LoVo (cell line): ENCODE results near the gene OAF.
"Not testable (repeated sequence)": the region's sequence is repeated elsewhere in the genome, so short reads cannot be mapped to it uniquely, and the experiment has no call there.

ENCODE experiments used
- DNase-seq: peaks from one replicate; pipeline ENCODE4 v3.0.0-alpha.2; 2016; ENCODE audit warnings: low spot score

The OAF gene

GRCh38 chr11:120241277-120241676 lies 30.4 kb downstream of the OAF start:
- no peak for DNase-seq

DNA sequence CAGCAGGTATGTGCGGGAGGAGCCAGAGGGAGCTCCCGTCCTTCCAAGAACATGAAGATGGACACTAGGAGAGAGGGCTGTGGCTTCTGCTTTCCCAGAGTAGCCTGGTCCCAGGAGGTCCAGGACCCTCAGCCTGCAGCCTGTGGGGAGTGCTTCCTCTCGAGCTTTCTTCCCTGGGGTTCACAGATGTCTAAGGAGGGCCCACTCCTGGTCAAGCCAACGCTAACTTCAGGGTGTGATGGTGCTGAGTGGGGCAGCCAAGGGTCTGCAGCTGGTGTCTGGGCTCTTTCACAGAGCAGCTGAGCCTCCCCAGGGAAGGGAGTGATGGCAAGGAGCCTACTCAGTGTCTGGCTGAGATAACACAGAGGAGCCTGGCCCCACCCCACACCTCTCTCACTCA lies 32.4 kb downstream of the OAF start:
- DNase-seq: no peak

GRCh38 chr11:120244476-120245365 lies 33.9 kb downstream of the OAF start:
- DNase-seq: no peak

GRCh38 chr11:120245434-120245833 lies 34.6 kb downstream of the OAF start:
- no peak for DNase-seq

DNA sequence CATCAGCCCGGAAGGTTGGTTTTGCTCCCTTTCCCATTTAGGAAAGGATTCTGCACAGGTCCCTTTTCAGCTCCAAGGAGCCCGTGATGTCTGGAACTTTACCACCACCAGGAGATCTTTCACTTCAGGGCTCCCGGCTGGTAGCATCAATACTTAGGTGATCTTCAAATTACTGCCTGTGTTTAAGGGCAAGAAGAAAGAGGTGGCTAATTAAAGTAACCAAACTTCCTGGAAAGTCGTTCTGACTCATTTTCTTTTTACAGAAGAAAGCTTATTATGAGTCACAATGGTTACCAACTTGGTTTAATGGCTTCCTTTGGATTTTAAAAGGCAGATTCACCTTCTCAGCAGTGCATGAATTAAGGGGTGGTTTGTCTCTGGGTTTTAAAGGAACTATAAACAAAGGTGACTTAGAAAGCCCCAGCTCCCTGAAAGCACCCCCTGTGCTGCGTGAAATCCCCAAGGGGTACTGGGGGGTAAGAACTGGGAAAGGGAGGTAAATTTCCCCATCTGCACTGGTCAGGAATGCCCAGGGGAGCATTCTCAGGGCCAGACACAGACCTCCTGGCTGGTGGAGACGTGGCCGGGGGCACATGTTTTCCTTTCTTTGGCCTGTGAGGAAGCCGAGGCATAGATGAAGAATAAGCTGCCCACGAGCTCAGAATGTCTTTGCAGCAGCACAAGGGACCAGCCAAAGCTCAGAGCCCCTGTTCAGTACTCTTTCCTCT lies 37.9 kb downstream of the OAF start:
- peak; percentile 76 for DNase-seq

GRCh38 chr11:120249279-120250262 lies 38.7 kb downstream of the OAF start:
- no peak for DNase-seq

DNA sequence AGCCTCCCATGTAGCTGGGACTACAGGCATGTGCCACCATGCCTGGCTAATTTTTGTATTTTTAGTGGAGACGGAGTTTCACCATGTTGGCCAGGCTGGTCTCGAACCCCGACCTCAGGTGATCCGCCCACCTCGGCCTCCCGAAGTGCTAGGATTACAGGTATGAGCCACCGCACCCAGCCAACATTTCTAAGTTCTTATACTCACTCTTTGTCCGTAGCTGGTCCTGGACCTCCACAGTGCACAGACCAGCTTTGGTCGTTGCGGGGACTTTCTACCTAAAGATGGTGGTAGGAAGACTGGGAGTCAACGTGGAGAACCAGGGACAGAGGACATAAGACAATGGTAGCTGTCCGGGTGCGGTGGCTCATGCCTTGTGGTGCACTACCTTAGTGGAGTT lies 42.5 kb downstream of the OAF start:
- not testable (repeated sequence) for DNase-seq

DNA sequence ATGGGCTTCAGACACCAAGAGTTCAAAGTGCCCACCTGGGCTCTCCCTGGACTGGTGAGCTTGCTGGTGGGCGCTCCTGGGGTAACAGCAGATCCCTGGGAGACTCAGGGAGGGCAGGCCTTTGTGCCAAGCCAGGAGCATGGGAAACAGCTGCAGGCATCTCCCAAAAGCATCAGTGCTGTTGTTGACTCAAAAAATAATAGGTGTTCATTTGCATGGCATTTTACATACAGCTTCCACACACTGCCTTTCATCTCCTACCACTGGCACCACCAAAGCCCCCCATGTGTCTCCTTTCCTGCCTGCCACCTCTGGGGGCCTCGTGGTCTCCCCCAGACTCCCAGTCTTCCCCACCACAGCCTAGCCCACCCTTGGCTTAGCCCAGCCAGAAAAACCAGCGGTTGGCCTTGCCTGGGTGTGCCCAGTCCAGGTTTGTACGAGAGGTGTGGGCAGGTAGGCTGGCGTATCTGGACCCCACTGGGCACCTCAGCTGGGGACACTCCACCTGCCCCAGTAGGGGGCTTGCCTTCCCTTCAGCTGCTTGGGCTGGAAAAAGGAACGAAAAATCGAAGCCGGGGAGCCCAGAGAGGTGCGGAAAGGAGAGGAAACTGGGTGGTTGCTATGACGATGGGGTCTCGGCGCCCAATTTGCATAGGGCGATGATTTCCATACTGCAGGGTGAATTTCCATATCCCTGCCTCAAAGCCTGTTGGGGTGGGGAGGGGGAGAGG lies 44.1 kb downstream of the OAF start:
- no peak for DNase-seq

DNA sequence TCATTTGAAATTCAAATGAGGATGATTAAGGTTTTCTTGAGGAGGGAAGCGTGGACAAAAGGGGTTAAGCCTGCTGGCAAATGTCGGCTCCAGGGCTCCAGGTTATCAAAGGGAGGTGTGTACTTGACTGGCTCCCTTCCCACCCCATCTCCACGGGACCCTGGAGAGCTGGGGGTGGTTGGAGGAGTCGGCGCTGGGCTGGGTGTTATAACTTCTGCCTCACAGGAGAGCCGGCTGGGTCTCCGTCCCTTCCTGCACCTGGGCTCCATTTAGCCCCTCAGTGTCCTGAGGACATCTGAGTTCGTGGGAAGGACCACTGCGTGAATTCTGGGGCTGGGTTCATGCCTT lies 44.7 kb downstream of the OAF start:
- no peak for DNase-seq

DNA sequence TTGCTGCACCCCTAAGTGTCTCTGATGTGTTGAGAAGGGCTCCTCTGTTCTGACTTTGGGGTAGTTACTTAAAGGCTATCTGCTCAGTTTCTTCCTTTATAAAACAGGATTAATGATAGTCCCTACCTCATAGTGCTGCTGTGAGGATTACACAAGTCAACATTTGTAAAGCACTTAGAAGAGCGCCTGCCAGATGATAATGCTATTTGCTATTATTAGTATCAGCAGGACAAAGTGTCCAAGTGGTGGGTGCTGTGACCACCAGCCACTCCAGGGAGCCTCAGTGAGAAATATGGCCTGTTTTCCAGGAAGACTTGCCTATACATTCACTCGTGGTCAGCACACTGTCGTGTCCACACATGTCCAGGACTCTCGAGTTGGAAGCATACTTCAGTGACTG lies 45.3 kb downstream of the OAF start:
- DNase-seq: no peak

DNA sequence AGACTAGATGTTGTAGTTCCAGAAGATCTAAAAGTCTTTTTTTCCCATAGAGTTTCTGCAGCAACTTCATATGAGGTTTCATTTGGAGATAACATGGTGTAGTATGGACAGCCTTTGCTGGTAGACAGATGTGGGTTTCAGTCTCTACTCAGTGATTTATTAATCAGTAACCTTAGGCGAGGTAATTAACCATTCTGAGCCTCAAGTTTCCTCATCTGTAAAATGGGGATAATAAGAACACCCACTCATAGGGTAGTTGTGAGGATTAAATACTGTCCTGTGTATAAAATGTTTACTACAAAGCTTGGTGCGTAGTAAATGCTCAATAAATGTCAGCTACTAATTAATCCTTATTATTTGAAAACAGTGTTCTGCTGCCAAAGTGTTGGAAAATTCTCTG lies 45.9 kb downstream of the OAF start:
- DNase-seq: no peak

DNA sequence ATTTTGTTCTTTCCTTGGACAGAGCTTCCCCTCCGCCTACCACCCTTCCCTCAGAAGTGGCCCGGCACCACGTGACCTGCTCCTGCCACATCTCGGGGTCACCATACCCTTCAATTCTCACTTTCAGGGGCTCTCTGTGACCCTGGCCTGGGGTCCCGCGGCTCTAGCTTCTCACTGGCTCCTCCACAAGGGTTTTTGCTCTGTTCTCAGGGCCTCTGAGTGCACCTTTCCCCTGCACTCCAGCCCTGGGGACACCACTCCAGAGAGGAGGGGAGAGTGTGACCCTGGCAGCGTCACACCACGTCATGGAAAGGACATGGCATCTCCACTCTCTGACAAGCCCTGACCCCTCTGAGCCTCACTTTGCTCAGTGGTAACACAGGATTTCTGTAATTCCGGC lies 46.5 kb downstream of the OAF start:
- DNase-seq: no peak

DNA sequence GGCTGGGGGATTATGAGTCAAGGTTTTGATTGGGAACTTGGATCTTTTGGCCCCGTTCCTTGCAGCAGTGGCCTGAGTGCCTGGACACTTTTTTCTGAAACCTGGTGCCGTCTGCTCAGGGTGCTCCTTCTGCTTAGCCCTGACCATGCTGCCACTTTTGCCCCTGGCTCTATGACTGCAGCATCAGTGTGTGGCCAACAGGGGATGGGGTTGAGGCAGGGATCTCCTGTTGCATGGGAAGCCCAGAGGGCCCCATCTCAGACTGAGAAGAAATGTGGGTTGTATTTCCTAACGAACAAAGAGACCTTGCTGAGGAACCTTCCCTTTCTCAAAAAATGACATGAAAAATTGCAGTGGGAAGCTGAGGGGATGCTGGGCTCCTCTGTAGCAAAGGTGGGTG lies 47.8 kb downstream of the OAF start:
- no peak for DNase-seq

DNA sequence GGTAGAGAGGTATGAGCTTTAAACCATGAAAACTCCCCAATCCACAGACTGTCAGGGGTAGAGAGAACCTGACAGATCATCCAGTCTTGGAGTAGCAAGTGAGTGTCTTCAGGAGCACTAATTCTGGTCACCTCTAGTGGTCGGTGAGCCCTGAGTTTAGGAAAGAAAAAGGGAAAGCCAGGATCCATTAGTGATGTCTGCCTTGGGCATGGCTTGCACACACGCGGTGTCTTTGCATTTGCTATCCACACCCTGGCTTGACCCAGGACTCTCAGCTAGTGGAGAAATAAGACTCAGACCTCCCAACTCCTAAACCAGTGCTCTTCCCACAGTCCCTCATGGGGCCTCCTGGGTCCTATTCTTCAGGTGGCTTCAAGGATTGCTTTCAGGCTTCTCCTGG lies 48.4 kb downstream of the OAF start:
- no peak for DNase-seq

GRCh38 chr11:120259988-120260565 lies 49.2 kb downstream of the OAF start:
- DNase-seq: no peak

DNA sequence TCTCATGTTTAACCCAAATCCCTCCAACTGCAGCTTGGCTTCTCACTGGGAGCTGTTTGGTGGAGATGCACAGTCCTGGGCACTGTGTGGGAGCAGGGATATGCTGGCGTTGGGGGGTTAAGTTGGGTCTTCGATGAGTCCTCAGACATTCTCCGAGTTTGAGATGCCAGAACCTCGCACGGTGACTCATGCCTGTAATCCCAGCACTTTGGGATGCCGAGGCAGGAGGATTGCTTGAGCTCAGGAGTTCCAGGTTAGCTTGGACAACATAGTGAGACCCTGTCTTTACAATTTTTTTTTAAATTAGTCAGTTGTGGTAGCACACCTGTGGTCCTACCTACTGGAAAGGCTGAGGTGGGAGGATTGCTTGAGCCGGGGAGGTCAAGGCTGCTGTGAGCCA lies 49.8 kb downstream of the OAF start:
- DNase-seq: no peak

DNA sequence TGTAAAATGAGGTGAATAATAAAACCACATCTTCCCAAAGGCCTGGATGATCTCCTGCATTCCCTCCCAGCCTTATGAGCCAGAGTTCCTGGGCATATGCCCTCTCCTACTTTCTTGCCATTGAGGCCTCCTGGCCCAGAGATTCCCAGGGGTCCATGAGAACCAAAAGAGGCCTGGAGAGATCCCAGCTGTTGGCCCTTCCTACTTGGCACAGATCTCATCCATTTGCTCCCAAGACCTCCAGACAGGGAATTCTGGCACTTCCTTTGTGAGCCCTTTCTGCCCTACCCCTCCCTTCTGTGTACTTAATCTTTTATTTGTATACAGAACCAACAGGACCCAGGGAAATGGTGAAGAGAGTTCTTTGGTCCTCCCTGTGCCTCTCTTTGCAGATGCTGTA lies 50.5 kb downstream of the OAF start:
- no peak for DNase-seq

GRCh38 chr11:120261931-120262330 lies 51.1 kb downstream of the OAF start:
- no peak for DNase-seq

DNA sequence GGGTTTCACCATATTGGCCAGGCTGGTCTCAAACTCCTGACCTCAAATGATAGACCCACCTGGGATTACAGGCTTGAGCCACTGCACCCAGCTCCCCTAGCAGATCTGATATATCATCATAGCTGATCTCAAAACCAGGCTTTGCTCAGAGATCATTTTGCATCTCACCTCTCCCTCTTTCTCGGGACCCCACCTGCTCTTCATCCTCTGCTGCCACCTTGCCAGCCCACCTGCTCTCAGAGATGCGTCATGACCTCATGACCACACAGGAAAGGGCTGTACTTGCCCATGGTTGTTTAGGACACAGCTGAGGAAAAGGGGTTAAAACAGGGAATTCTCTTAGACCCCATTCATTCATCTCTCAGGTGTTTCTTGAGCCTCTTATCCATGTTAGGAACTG lies 56.5 kb downstream of the OAF start:
- no peak for DNase-seq

DNA sequence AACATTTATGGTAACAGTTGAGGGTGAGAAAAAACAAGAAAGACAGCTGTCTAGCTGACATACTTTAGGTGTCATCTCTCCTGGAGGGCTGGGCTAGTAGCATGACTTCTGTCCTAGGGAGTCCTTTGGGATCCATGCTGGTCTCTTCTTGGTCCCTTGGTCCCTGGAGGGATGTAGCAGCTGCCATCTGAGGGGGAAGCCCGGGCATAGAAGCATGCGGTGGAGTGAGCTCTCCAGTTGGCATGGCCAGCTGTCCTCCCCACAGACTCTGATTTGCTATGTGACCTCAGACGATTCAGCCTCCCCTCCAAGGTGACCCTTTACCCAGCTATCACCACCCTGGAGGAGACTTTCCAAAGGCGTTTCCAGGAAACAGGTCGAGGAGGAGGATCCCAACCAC lies 57.9 kb downstream of the OAF start:
- no peak for DNase-seq

- no peak for DNase-seq
Measured at GRCh38 chr11:120270386-120270785, 59.6 kb downstream of the OAF start.
